Measurements from ENCODE around the gene MEF2B. TPM values are rescaled to one million over a fixed set of nuclear protein-coding genes. Genes with fewer than 3 reads are reported as not detected.

The MEF2B gene
- total RNA-seq, 2 experiments from 2014 or later = 1.9 to 2.1 TPM

DNA sequence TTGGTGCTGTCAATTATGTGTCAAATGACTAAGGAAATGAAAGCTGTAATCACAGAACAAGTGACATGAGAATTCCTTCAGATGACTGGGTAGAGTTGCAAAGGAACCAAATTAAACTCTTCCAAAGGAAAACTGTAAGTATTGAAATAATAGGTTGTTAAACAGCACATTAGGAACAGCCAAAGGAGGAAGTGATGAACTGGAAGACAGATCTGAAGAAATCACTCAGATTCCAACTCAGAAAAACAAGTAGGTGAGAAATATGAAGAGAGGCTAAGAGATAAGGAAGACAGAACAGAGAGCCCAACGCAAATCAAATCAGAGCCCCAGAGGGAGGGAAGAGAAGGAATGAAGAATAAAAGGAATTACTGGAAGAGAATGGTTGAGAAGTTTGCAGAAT lies 47.2 kb downstream of the MEF2B start:
- CTCF ChIA-PET = no interaction called here
- no peak overlapping the region for H3K27ac Mint-ChIP-seq

DNA sequence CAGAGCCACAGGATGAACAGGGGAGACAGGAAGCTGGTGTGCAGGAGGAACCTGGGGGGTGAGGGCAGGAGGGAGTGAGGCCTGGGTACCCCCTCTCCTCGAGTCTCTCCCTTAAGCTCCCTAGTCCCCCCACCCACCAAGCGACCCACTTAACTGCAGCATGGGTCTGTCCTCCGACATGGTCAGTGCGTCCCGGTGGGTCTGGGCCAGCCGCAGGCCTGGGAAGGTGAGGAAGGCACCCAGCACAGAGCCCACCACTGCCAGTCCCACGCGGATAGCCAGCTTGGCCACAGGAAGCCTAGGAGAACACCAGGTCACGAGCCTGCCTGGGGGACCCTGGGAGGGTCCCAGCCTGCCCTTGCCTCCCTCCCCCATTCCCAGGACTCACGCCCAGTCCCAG lies 48.7 kb downstream of the MEF2B start:
- Mint-ChIP-seq H3K9me3 (ENCODE audit: low read depth) (peaks cover 11% of the 10 kb centered on the region), H3K4me1 (no peaks in the 10 kb centered on the region), H3K36me3 (ENCODE audit: low read depth) (peaks cover 31% of the 10 kb centered on the region), H3K27ac (no peak overlapping the region), H3K27me3 (no peaks in the 10 kb centered on the region), H3K4me3 (no peak overlapping the region)
- POLR2A ChIA-PET = no interaction called here
- no peak for DNase-seq
- ATAC-seq = no peak
- CTCF ChIA-PET = interaction anchor here (0.6 kb wide), 1 partner anchor 19 kb away, joined by 3 read pairs; no protein-coding TSS in a partner anchor
- intact Hi-C loops (cut with DNase I, micrococcal nuclease) = no loop called here

More for the DNA sequence above, 47.2 kb downstream of the MEF2B start:
- Mint-ChIP-seq H3K4me3 (no peak overlapping the region), H3K36me3 (ENCODE audit: low read depth) (peaks cover 33% of the 10 kb centered on the region), H3K27me3 (no peaks in the 10 kb centered on the region), H3K9me3 (ENCODE audit: low read depth) (peaks cover 11% of the 10 kb centered on the region), H3K4me1 (no peaks in the 10 kb centered on the region)
- ATAC-seq (no peak), DNase-seq (no peak)
- intact Hi-C loops (cut with DNase I, micrococcal nuclease) = no loop called here
- POLR2A ChIA-PET = no interaction called here

DNA sequence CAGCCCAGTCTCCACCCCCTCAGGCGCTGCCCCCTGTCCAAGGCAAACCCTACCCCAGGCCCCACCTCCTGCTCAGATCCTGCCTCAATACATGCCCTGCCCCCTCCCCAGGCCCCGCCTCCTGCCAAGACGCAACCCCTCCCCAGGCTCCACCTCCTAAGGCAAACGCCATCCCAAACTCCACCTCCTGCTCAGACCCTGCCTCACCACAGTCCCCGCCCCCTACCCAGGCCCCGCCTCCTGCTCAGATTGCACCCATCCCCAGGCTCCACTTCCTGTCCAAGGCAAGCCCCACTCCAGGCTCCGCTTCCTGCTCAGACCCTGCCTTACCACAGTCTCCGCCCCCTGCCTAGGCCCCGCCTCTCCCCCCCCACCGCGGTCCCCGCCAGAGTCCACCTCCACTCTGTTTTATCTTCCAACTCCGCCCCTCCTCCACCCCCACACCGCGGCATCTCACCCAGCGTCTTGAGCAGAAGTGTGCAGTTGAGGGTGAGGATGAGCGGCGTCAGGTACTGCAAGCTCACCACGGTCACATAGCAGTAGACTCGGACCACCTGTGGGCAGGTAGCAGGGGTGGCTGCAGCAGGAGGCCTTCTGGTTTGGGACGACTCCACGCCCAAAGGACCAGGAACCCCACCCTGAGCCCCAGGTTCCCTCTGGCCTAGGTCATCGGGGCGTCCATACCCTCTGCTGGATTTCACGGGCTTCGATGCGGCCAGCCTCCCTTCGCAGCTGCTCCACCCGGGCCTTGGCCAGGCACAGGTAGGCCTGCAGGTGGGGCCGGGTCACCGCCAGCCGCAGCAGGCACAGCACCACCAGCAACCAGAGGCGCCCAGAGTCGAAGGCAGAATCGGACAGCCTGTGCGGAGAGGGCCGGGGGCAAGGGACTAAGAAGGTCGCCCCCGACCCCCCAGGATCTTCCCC lies 49.5 kb downstream of the MEF2B start:
- ChIA-PET POLR2A (no interaction called here), CTCF (no interaction called here)
- DNase-seq = peak; percentile 71
- intact Hi-C loops (cut with DNase I, micrococcal nuclease) = no loop called here
- Mint-ChIP-seq H3K27ac (no peak overlapping the region), H3K9me3 (ENCODE audit: low read depth) (peaks cover 11% of the 10 kb centered on the region), H3K27me3 (no peaks in the 10 kb centered on the region), H3K4me1 (no peaks in the 10 kb centered on the region), H3K36me3 (ENCODE audit: low read depth) (peaks cover 31% of the 10 kb centered on the region), H3K4me3 (no peak overlapping the region)
- ATAC-seq = peak; percentile 90

DNA sequence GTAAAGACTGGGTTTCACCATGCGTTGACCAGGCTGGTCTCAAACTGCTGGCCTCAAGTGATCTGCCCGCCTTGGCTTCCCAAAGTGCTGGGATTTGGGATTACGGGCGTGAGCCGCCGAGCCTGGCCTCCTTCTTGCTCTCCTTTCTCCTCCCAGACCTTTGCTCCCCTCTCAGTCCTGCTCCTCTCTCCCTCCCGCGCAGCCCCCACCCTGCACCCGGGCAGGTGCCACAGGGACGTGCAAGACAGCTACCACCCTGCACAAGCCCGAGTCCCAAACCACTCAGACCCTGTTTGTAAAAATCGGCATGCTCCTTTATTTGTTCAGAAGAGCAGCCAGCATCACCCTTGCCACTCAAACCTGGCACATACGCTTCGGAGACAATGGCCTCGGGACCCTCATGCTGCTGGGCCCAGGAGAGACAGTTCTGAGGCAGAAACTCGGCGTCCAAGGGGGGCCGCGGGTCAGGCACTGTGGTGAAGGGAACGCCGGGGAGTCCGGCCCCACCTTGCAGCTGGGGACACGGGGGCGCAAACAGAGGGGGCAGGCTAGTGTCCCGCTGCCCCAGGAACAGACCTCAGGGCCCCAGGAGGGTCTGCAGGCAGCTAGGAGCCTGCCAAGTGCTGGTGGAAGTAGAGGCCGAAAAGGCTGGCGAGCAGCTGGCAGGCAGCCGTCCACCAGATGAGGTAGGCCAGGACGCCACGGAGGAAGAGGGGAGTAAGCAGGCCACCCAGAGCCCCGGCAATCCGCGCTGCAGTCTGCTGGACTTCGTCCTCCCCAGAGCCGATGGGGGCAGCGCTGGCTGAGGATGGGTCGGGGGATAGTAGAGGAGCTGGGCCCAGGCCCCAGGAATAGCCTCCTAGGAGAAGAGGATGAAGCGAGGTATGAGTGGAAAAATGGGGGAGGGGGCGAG lies 50.5 kb downstream of the MEF2B start:
- Mint-ChIP-seq H3K9me3 (ENCODE audit: low read depth) (peaks cover 11% of the 10 kb centered on the region), H3K4me1 (no peaks in the 10 kb centered on the region), H3K27ac (no peak overlapping the region), H3K27me3 (no peaks in the 10 kb centered on the region), H3K36me3 (ENCODE audit: low read depth) (peaks cover 31% of the 10 kb centered on the region), H3K4me3 (no peak overlapping the region)
- ATAC-seq (no peak), DNase-seq (no peak)
- ChIA-PET CTCF (interaction anchor here (0.5 kb wide), 1 partner anchor 498 kb away, joined by 3 read pairs; no protein-coding TSS in a partner anchor), POLR2A (no interaction called here)
- intact Hi-C loops (cut with DNase I, micrococcal nuclease) = no loop called here

DNA sequence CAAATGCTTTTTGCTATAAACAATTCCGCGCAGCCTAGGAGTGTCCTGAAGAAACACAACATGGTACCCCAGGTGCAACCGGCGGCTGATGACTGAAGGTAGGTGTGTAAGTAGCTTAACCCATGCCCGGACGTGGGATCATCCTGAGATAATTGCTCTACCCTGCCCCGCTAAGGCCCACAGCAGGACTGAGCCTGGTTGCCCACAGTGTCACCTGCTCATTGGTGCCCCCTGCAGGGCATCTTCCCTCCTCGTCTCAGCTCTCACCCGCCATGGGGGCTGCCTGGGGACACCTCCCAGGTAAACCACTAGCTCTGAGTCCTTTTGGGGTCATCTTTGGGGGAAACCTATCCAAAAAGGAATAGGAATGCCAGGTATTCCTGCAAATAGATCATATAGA lies 54.1 kb downstream of the MEF2B start:
- intact Hi-C loops (cut with DNase I, micrococcal nuclease) = loop anchor here in 1 of 2 experiments (1.0 kb wide), 1 partner anchor 62 kb away; no protein-coding TSS in a partner anchor
- no peaks in the 10 kb centered on the region for H3K4me1 Mint-ChIP-seq
- POLR2A ChIA-PET = interaction anchor here (0.5 kb wide), 1 partner anchor 95 kb away, joined by 4 read pairs; no protein-coding TSS in a partner anchor
- no peak overlapping the region for H3K27ac Mint-ChIP-seq
- peaks cover 11% of the 10 kb centered on the region for H3K36me3 Mint-ChIP-seq (ENCODE audit: low read depth)
- DNase-seq = peak; percentile 77
- ATAC-seq = peak; percentile 37
- CTCF ChIA-PET = interaction anchor here (0.6 to 2.0 kb wide), 8 partner anchors 9 to 430 kb away, joined by 3 to 7 read pairs (median 4); no protein-coding TSS in a partner anchor
- H3K9me3 Mint-ChIP-seq (ENCODE audit: low read depth) = no peaks in the 10 kb centered on the region
- H3K27me3 Mint-ChIP-seq = no peaks in the 10 kb centered on the region
- H3K4me3 Mint-ChIP-seq = no peak overlapping the region

DNA sequence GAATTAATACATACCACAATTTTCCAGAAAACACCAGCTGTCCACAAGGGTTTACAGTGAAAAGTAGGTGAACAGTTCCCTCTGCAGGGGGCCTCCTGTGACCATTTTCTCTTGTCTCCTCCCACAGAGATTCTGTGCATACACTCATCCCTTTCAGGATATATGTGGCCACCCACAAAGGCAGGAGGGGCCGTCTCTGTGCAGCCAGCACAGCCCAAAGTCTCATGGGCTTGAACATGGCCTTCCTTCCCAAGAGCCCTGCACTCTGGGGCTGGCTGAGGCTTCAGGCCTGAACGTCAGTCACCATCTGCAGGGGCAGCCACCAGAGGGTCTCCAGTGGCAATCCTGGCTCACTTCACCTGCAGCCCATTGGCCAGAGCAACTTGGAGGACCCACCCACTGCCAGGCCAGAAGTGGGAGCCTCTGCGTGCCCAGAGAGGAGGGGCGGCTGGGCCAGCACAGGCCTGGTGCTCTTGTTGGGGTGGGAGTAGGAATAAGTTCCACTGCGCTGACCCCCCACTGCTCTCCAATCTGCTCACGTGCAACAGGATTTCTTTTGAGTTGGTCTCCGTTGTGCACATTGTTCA lies 56.9 kb downstream of the MEF2B start:
- ChIA-PET POLR2A (no interaction called here), CTCF (no interaction called here)
- H3K27ac Mint-ChIP-seq = no peak overlapping the region
- H3K36me3 Mint-ChIP-seq (ENCODE audit: low read depth) = no peaks in the 10 kb centered on the region
- ATAC-seq = peak; percentile 43
- H3K27me3 Mint-ChIP-seq = no peaks in the 10 kb centered on the region
- H3K4me1 Mint-ChIP-seq = peaks cover 2% of the 10 kb centered on the region
- H3K4me3 Mint-ChIP-seq = no peak overlapping the region
- H3K9me3 Mint-ChIP-seq (ENCODE audit: low read depth) = no peaks in the 10 kb centered on the region
- DNase-seq = peak; percentile 21
- intact Hi-C loops (cut with DNase I, micrococcal nuclease) = loop anchor here in 1 of 2 experiments (5.0 kb wide), 1 partner anchor 61 kb away; no protein-coding TSS in a partner anchor

DNA sequence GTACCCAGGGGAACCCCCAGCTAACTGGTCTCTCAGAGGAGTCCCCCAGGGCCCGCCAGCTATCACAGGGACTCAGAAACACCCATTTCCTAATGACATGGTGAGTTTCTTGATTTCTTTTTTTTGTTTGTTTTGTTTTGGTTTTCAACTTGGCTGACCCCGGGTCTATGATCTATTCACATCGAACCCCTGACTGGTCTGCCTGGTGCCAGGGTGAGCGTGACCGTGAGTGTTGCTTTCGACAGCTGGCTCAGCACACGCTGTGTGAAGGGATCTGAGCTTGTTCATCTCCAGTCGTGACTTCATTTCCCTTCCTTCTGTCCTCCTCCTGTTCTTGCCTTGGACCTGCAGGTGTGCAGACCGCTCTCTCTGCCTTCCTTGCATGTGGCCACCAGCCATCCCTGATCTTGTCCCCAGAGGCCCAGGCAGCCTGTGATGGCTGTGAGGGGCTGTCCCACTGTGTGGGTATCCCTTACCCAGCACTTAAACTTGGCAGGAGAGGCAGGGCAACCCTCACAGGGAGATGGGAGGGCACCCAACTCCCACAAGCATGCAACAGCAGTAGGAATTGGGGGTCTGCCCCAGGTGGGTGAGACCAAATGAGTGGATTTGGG lies 58.0 kb downstream of the MEF2B start:
- Mint-ChIP-seq H3K4me3 (no peak overlapping the region), H3K4me1 (peaks cover 2% of the 10 kb centered on the region), H3K27ac (no peak overlapping the region), H3K27me3 (no peaks in the 10 kb centered on the region), H3K9me3 (ENCODE audit: low read depth) (no peaks in the 10 kb centered on the region), H3K36me3 (ENCODE audit: low read depth) (no peaks in the 10 kb centered on the region)
- intact Hi-C loops (cut with DNase I, micrococcal nuclease) = loop anchor here in 1 of 2 experiments (5.0 kb wide), 1 partner anchor 60 kb away; no protein-coding TSS in a partner anchor
- DNase-seq = no peak
- ChIA-PET POLR2A (no interaction called here), CTCF (interaction anchor here (0.6 kb wide), 1 partner anchor 599 kb away, joined by 3 read pairs; no protein-coding TSS in a partner anchor)
- no peak for ATAC-seq

DNA sequence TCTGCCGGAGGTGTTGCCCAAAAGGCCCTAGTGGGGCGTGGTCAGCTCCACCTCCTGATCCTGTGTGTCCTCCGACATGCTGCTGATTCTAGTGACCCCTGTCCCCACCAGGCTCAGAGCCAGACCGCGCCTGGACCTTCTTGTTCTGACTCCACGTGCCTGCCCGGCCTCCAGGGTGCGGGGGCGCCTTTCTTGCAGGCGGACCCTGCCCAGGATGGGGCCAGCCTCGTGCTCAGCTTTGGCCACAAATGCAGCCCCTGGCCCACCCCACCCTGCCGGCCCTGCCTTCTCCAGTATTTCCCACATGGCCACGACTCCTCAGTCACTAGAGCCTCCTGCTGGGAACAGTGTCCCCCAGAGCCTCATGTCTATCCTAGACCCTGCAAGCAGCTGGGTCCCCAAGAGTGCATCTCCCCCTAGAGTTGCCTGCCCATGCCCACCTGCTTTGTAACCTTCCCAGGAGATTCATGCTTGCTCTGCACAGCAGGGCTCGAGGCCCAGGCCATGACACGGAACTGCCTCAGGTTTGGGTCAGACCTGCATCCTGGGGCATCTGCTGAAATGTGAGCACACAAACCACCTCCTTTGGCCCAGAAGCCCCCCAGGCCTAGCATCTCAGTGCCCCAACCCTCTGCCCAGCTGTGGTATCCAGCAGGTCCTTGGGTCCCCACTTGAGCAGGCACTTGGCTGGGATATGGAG lies 58.8 kb downstream of the MEF2B start:
- ATAC-seq (no peak), DNase-seq (no peak)
- POLR2A ChIA-PET = no interaction called here
- no peaks in the 10 kb centered on the region for H3K27me3 Mint-ChIP-seq
- H3K36me3 Mint-ChIP-seq (ENCODE audit: low read depth) = no peaks in the 10 kb centered on the region
- no peak overlapping the region for H3K4me3 Mint-ChIP-seq
- peaks cover 2% of the 10 kb centered on the region for H3K4me1 Mint-ChIP-seq
- intact Hi-C loops (cut with DNase I, micrococcal nuclease) = loop anchor here in 1 of 2 experiments (5.0 kb wide), 1 partner anchor 59 kb away; no protein-coding TSS in a partner anchor
- no peaks in the 10 kb centered on the region for H3K9me3 Mint-ChIP-seq (ENCODE audit: low read depth)
- H3K27ac Mint-ChIP-seq = no peak overlapping the region
- CTCF ChIA-PET = interaction anchor here (0.6 kb wide), 1 partner anchor 599 kb away, joined by 3 read pairs; no protein-coding TSS in a partner anchor

DNA sequence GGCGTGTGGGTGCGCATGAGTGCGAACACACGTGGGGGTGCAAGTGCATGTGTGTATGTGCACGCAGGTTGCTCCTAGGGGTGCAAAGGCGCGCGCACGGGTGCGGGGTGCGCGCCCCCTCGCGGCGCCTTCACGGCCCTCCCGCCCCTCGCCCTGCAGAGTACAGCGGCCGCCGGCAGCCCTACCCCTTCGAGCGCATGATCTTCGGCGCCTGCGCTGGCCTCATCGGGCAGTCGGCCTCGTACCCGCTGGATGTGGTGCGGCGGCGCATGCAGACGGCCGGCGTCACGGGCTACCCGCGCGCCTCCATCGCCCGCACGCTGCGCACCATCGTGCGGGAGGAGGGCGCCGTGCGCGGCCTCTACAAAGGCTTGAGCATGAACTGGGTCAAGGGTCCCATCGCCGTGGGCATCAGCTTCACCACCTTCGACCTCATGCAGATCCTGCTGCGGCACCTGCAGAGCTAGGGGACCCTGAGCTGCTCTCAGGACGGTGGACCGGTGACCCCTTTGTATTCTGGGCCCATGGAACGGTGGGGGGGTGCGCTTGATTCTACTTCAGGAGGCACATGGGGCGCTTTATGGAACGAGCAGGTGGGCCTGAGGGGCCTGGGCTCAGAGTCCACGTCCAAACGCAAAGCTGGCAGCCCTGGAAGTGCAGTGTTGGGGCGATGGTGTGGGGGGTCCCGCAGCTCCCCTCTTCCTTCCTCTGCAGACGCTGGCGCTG lies 59.5 kb downstream of the MEF2B start:
- H3K27me3 Mint-ChIP-seq = no peaks in the 10 kb centered on the region
- intact Hi-C loops (cut with DNase I, micrococcal nuclease) = loop anchor here in 1 of 2 experiments (5.0 kb wide), 1 partner anchor 58 kb away; no protein-coding TSS in a partner anchor
- H3K4me3 Mint-ChIP-seq = no peak overlapping the region
- no peaks in the 10 kb centered on the region for H3K9me3 Mint-ChIP-seq (ENCODE audit: low read depth)
- ChIA-PET CTCF (no interaction called here), POLR2A (no interaction called here)
- ATAC-seq = peak; percentile 78
- DNase-seq = peak; percentile 59
- H3K27ac Mint-ChIP-seq = no peak overlapping the region
- H3K4me1 Mint-ChIP-seq = peaks cover 2% of the 10 kb centered on the region
- H3K36me3 Mint-ChIP-seq (ENCODE audit: low read depth) = no peaks in the 10 kb centered on the region

DNA sequence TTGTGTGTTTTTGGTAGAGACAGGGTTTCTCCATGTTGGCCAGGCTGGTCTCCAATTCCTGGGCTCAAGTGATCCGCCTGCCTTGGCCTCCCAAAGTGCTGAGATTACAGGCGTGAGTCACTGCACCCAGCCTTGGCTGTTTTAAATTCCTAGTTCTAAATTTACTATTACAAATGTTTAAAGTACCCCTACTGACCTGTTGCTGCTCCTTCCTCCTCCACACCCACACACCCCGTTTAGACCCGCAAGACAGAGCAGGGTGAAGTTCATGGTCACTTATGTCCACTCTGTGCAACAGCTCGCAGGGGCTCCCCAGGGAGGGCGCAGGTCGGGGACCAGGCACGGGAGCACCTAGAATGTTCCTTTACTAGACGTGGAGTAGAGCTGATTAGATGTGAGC lies 60.5 kb downstream of the MEF2B start:
- ATAC-seq (no peak), DNase-seq (no peak)
- no peaks in the 10 kb centered on the region for H3K9me3 Mint-ChIP-seq (ENCODE audit: low read depth)
- no peaks in the 10 kb centered on the region for H3K36me3 Mint-ChIP-seq (ENCODE audit: low read depth)
- peaks cover 2% of the 10 kb centered on the region for H3K4me1 Mint-ChIP-seq
- intact Hi-C loops (cut with DNase I, micrococcal nuclease) = no loop called here
- no peak overlapping the region for H3K4me3 Mint-ChIP-seq
- H3K27ac Mint-ChIP-seq = no peak overlapping the region
- ChIA-PET CTCF (no interaction called here), POLR2A (no interaction called here)
- no peaks in the 10 kb centered on the region for H3K27me3 Mint-ChIP-seq

Measured in activated CD4-positive, alpha-beta T cell treated with anti-CD3 and anti-CD28 coated beads for 36 hours (primary cell).